ENCODE measurements around the gene FKRP.

FKRP gene

DNA sequence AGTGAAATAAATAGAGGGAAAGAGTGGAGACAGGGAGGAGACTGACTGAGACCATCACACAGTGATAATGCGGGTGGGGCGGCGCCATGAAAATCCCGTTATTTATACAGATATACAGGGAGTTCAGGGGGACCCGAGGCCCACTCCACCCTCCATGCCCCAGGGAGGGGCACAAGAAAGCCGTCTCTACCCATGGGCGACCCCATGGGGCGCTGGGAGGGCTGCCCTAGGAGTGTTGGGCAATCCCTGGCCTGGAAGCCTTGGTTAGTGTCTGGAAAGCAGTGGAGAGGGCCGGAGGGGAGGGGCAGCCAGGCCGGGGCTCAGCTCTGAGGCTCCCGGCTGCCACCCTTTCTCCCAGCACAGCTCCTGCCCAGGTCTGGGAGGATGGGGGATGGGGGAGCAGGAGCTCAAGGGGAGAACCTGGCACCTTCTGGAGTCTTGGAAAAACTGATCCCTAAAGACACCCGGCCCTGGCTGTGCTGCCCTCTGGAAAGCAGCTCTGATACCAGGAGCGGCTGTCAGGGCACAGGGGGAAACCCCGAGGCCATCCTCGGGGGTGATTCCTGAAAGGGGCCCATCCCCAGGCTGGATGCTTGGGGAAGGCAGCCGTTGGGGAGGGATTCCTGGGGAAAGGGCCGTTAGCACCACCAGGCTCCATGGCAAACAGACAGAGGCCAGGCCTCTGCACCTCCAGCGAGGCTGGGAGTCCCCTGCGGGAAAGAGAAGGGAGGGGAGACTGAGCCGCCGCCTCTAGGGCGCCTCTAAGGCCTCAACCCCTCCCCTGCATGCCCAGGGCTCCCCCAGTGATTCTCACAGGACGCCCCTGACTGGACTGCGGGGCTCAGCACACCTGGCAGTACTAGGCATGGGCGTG lies 26.0 kb upstream of the FKRP start:
- no peak for DNase-seq

DNA sequence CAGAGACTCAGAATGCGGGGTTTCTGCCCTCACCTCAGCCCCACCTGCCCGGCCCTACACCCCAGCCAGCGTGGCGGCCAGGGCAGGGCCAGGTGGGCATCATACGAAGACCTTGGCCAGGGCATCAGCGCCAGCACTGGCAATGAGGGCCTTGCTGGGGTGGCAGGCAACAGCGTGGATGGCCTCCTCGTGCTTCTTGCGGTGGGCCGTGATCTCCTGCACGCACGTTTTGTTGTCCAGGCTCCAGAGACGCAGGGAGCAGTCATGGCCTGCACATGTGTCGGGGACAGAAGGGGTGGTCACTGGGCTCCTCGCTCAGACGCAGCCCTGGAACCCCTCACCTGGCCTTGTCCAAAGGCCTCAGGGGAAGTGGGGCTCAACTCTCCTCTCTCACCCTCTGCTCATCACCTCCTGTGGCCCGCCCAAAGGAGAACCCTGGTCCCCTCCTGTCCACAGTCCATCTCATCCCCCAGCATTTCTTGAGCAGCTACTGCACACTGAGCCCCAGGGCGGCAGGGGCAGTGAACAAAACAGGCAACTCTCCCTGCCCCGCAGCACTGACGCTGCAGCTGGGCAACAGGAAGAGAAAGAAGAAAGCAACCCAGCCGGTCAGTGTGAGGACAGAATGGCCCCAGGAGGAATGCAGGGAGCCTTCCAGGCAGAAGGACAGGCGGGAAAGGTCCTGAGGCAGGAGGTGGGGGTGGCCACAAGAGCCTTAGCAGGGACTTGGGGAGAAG lies 25.2 kb upstream of the FKRP start:
- no peak for DNase-seq

DNA sequence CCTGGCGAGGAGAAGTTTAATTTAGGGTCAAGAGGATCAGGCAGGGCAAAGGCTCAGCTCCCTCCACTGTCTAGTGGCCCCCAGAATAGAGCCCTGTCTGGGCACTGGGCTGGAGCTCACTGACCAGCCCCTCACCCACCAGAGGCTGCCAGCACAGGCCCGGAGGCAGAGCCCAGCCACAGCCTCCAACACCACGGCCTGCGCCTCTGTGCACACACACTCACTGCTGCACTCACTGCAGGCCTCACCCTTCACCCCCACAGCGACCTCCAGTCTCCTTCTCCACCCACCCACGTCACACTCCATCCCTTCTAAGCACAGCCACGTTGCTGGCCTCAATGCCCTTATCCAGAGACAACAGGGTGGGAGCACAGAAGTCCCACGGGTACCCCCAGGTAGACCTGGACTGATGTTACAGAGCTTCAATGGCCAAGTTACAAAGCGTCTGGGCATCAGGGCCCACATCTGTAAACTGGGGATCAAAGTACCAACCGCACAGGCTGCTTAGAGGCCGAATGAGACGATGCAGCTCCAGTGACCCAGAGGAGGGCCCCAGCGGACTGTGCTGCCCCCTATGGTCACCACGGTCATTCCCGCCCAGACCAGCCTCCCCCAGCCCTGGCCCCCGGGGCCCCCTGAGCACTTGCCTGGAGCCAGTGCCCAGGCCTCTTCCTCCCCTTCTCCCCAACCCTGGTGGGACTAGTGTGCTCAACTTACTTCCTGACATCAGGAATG lies 24.4 kb upstream of the FKRP start:
- no peak for DNase-seq

DNA sequence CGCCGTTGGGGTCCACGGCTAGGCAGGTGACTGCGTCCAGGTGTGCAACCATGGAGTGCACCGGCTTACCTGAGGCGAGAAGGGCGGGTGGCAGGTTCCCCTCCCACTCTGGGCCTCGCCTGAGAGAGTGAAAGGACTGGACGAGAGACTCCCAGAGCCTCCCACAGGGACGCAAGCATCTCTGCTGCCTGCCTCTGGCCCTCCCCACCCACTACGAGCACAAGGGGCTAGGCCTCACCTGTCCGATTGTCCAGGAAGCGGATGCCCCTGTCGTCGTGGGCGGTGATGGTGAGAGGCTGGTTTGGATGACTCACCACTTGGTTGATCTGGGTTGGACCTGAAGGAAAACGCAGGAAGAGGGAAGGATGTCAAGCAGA lies 23.9 kb upstream of the FKRP start:
- no peak for DNase-seq

DNA sequence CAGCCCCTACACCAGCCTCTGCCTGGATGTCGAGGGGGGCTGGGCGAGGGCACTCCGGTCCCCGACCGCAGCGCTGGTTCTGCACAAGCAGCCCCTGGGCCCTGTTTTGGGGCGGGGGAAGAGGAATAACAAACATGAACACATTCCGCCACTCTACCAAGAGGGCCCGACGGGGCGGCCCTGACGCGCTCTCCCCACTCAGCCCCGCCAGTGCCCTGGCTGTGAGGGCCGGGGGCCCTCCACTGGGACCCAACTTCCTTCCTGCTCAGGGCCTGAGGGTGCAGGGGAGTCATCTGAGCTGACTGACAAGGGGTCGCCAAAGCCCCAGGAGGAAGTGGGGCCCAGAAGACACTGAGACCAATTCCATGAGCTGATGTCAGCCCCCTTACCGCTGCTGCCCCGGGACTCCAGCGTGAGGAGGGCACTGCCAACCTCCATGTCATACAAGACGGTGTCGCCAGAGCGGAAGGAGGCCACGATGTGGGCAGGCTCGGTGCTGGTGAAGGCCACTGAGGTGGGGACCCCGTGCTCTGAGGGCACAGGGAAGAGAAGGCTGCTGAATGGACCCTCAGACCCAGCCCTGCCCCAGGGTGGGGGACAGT lies 23.3 kb upstream of the FKRP start:
- no peak for DNase-seq

DNA sequence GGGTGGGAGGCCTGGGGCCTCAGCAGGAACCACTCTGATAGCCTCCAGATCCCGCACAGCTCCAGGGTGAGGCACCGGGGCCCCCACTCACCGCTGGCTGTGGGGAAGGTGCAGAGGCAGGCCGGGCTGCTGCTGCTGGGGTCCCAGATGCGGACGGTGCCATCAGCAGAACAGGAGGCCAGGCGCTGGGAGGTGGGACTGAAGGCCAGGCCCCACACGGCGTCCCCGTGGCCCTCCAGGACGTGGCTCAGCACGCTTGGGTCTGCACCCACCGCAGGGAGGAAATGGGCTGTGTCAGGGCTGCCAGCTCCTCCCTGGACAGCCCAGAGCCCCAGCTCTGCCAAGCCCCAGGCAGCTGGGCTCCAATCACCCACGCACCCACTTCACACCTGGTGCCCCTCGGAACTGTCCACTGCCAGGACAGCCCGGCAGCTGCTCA lies 22.8 kb upstream of the FKRP start:
- no peak for DNase-seq

DNA sequence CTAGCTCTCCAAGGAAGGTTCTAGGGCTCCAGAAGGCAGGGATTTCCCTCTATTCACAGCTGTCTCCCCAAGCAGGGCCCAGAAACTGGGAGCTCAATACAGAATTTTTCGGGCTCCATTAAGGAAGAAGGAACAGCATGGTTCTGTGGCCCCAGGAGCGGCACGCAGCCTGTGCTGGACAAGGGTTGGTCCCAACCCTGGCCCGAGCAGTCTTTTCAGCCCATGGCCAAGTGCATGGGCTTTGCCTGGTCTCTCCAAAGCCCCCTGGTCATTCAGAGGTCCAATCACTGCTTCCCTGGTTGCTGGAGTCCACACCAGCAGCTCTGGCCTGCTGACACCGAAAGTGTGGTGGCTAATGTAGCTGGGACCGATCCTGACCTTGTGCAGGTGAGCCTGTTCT lies 22.4 kb upstream of the FKRP start:
- DNase-seq: no peak

DNA sequence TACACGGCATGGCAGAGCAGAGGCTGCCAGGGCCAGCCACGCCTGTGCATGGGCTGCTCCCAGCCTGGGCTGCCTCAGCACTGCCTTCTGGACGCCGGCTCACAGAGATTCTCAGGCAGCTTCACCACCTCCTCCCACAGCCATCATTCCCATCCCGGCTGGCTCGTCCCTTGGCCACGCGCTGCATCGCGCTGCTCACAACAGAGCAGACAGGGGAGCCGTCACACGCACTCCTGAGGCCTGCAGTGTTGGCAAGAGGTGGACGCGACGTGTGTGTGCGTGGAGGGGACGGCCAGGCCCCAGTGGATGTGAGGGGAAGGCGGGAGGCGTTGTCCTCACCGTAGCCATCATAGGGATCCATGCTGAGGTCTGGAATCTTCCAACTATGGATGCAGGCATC lies 21.4 kb upstream of the FKRP start:
- no peak for DNase-seq

DNA sequence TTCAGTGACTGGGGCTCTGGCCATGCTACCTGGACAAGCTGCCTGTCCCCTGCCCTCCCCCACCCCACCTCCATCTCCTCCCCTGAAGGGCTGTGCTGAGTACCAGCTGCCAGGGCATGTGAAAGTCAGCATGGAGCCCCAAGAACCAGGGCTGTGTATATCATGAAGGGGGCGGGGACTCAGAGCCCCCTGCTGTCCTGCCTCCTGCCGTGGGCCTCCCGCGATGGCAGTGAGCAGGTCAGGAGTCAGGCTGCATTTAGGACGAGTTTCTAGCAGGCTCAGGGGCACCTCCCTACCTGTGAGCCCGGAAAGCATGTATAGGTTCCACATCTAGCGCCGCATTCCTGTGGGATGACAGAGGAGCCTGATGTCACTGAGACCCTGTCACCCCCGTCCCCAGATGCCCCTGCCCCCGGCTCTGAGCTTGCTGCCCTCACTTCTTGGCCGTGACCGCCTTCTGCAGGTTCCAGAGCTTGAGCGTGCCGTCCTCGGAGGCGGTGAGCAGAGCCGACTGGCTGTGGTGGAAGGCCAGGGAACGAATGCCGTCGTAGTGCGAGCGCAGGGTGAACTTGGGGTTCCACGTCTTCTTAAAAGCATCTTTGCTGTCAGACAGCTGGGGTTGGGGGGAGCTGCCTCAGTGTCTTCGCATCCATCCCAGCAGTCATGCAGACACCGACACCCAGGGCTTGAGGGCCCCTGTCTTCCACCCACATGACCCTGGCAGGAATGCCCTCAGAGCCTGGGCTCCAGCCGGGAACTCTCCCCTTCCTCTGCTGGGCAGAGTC lies 20.6 kb upstream of the FKRP start:
- no peak for DNase-seq

DNA sequence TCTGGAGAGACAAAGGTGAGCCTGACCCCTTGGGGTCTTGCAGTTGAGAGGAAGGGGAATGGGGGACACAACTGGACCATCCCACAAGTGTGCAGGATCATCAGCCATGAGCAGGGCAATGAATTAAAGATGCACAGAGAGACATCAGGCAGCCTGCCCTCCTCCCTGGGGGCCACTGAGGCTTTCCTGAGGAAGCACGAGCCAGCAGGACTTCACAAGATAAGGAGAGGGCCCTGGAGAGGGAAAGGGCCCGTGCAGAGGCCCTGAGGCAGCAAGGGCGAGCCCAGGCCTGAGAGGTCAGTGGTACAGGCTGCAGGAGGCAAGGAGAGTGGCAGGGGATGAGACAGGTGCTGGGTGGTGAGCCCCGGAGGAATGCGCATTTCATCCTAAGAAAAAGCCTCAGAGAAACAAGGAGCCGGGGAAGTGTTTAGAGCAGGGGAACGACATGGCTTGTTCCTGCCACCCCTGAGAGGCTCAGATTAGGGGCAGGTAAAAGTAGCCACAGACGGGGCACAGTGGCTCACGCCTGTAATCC lies 19.9 kb upstream of the FKRP start:
- no peak for DNase-seq

DNA sequence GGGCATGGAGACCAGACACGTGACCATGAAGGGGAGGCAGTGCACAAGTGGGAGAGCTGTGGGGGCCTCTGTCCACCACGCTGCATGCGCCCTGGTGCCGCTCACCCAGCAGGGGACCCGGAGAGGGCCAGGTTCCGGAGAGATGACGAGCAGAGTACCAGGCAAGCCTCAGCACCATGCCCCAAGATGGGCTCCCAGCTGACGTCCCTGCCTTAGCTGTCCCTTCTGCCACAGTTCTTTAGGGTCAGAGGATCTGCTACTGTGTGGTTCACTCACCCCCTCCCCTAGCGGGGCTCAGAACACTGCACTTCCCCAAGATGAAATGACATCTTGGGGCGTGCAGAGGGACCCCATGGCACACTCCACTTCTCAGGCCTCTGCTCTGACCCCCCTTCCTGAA lies 19.3 kb upstream of the FKRP start:
- no peak for DNase-seq

DNA sequence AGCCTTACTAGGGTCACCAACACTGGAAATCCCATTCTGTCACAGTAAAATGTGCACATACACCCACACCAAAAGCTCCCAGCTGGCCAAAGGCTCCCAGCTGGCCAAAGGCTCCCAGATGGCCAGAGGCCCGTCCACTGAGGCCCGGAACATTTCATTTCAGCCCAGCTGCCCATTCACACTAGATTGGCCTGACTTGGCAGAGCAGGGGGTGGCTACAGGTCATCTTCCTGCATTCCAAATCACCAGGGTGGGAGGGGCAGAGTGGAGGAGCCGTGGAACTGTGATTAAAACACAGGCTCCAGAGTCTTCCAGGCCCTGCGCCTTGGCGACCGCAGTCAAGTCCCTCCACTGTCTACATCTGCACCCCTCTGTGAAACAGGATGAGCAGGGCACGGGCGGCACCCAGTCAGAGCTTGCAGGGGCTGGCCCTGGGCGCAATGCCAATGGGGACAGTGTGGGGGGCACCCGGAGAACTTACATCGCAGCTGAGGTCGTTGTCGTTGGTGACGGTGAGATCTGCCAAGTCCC lies 18.8 kb upstream of the FKRP start:
- DNase-seq: no peak

DNA sequence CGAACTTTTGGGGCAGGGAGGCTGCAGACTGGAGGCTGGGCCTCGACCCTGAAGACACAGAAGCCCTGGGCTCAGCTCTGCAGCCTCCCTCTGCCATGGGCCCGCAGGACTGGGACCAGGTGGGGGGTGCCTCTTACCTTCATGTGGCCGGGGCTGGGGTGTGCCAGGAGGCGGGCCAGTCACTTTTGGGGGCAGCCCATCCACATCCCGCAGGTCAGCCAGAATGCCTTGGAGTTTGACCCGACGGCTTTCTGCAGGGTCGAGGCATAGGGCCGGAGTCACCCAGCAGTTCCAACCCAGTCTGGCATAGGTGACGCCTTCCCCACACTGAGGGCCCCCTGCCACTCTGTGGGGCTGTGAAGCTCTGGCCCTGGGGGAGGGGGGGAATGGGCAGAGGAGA lies 18.1 kb upstream of the FKRP start:
- DNase-seq: no peak

DNA sequence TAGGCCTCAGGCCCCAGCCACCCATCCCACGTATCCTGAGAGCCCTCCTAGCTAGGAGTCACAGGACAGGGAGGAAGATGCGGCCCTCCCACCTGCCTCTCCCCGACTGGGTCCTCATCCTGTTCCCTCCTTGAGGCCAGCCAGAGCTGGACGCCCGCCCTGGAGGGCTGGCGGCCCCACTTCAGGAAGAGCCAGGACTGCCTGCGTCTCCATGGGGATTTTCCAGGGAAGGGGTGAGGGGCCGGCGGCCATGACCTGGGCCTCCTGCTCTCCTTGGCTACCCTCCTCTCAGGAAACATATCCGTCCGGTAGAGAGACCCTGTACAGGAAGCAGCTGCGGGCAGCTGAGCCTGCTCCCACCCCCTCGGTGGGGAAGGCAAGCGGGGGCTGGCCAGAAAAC lies 17.6 kb upstream of the FKRP start:
- DNase-seq: no peak

DNA sequence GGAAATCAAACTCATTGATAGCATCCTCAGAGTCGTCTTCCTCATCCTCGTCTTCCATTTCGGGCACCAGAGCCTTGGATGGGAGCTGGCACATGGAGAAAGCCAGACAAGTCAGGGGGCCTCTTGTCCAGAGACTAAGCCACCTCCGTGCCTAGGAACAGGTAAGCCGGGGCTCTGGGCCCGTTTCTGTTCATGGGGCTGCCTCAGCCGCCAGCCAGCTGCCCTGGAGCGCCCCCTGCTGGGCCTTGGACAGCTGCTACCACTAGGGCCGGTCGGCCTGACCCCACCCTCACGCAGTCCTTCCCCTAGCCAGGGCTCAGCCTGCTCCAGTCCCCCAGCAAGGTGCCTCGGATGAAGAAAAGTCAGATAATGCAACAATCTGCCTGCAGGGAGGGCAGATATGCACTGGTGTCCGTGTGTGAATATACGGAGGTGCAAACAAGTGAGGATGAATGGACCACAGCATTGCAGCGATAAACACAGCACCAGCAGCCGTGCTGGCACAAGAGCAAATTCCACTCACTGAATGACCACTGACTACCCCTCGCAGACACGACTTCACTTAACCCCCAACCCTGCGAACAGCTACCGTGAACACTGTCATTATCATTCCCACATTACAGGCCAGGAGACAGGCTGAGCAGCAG lies 17.0 kb upstream of the FKRP start:
- DNase-seq: peak; percentile 12

DNA sequence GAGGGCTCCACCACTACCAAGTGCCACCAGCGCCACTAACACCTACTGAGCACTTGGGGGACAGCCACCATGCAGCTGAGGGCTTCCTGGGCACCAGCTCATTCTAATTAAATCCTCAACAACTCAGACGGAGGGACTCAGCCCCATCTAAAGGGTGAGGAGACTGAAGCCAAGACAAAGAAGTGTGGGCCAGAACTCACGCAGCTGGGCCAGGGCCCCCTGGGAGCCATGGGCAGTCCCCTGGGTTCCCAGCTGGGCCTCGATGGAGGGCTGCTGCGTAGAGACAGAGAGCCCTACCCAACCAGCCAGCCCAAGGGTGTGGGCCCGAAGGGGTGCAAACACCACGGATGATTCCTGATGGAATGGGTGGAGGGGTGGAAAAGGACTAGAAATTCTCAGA lies 16.2 kb upstream of the FKRP start:
- DNase-seq: no peak

DNA sequence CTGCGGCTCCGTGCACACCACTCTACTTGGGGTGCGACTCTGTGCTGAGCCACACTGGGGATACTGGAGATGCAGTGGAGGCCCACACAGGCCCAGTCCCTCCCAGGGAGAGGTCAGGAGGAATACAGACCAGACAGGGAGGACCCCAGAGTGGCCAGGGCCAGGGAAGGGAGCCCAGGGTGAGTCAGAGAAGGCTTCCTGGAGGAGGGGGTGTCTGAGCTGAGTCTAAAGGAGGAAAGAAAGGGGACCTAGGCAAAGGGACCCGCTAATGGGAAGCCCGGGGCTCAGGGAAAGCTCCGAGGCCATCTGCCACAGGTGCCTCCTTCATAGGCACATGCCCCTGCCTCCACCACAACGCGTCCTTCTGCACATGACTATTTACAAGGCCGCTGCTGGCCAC lies 15.7 kb upstream of the FKRP start:
- DNase-seq: no peak

DNA sequence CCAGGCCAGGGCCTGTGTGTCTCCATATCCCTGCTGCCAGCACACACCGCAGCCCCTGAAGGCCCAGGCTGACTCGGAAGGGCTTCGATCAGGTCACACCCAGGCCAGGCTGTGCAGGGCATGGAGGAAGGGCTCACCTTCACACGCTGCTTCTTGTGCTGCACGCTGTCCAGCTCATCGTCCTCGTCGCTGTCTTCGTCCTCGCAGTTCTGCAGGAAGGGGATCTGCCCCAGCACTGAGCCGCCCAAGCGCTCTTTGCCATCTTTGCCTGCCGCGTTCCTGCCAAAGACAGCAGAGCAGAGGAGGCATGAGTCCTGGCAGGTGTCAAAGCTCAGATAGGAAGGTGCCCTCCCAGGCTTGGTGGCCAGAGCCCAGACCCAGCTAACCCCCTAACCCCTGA lies 15.3 kb upstream of the FKRP start:
- DNase-seq: no peak

DNA sequence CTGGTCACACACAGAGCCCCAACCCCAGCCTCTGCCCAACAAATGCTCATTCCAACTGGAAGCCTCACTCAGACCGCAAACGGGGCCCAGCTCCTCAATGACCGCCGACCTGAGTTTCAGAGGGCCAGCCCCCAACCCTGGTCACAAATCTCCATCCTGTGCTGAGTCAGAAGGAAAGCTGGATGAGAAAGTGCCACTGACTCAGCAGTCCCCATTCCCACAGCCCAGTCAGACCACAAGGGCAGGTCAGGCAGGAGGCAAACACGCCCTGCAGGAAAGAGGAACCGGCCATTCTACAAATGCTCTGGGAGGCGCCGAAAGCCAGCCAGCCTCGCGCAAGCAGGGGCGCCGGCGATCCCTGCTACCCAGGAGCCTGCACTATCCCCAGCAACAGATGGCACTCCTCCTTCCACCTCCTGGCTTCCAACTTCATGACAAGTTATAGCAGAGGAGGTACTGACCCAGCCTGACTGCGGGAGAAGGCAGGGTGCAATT lies 14.8 kb upstream of the FKRP start:
- no peak for DNase-seq

DNA sequence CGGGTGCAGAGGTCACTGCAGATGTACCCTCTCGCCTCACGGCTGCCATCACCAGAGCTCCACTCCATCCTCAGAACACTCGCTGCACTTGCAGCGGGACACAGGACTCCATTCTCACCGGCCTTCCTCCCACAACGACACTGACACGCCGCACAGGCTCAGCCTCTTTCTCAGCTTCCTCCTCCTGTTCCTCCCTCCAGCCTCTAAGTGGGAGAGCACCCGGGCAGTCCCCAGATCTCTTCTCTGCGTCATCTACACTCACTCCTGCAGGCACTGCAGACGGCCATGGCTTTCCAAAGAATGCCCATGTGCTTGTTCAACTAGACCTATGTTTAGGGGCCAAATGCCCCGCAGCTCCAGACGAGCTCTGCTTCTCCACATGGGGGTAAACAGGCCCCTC lies 14.3 kb upstream of the FKRP start:
- DNase-seq: no peak

Data from KG1 (cell line).